Keratinocyte (primary cell): ENCODE measurements around the gene PLK1.

Experiments
- EZH2 ChIP-seq: IDR thresholded peaks from one replicate; pipeline ENCODE4 v1.6.1; 2012; ENCODE audit warnings: inconsistent platforms, mild to moderate bottlenecking, low read length, moderate library complexity
- TF ChIP-seq, protein P1 (sequence below), 3 experiments: IDR thresholded peaks in 1 of 3; conservative IDR thresholded peaks in 1 of 3; optimal IDR thresholded peaks in 1 of 3; 2 replicates in 2 of 3; 3 replicates in 1 of 3; pipeline versions ENCODE3 to v1.5.1; 2011; ENCODE audit warnings: low read length in 3 of 3, mild to moderate bottlenecking in 3 of 3, moderate library complexity in 2 of 3, control low read depth in 1 of 3, inconsistent platforms in 1 of 3; ENCODE audit not compliant: insufficient read depth in 2 of 3; ENCODE audit errors: extremely low read depth in 1 of 3

DNA sequence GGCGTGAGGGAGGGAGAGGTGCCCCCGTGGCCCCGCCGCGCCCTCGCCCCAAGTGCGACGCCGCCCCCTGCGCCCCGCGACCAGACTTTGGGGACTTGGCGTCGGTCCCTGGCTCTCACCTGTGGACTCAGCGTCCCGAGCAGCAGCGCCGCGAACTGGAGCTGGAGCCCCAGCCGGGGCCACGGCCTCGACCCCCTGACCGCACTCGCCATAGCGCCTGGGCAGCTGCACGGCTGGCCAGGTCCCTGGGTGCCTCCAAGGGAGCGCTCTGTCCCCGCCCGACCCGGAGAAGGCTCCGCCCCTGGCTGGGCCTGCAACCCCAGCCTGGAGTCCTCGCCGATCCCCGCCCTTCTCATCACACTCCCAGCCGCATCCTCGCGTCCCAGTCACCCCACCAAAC is 34.3 kb downstream of the PLK1 start, which contains the start of gene ERN2:
- TF ChIP-seq, protein P1, sequence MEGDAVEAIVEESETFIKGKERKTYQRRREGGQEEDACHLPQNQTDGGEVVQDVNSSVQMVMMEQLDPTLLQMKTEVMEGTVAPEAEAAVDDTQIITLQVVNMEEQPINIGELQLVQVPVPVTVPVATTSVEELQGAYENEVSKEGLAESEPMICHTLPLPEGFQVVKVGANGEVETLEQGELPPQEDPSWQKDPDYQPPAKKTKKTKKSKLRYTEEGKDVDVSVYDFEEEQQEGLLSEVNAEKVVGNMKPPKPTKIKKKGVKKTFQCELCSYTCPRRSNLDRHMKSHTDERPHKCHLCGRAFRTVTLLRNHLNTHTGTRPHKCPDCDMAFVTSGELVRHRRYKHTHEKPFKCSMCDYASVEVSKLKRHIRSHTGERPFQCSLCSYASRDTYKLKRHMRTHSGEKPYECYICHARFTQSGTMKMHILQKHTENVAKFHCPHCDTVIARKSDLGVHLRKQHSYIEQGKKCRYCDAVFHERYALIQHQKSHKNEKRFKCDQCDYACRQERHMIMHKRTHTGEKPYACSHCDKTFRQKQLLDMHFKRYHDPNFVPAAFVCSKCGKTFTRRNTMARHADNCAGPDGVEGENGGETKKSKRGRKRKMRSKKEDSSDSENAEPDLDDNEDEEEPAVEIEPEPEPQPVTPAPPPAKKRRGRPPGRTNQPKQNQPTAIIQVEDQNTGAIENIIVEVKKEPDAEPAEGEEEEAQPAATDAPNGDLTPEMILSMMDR (optimal IDR thresholded peaks at IDR 0.05 in 1 of 3, IDR thresholded peaks at IDR 0.05 in 1 of 3, conservative IDR thresholded peaks at IDR 0.05 in 1 of 3; ENCODE audit: extremely low read depth in 1 of 3, insufficient read depth in 2 of 3, low read length in 3 of 3), result no peak
- no peak for TF ChIP-seq EZH2
